H1 (cell line): ENCODE results near the gene SND1. TPM values are rescaled to one million over a fixed set of nuclear protein-coding genes. Genes with fewer than 3 reads are reported as not detected.

Source experiments
- CTCF ChIA-PET: fragments of 300-600 bp; sonication (Branson Sonifier 250); formaldehyde crosslinking; loops from one replicate; lab custom pipeline; 2021; ENCODE audit not compliant: partially characterized antibody; lab: Charles Lee
- POLR2A ChIA-PET: fragments of 300-600 bp; sonication (Branson Sonifier 250); formaldehyde crosslinking; loops from one replicate; lab custom pipeline; 2021; ENCODE audit warnings: inconsistent platforms; ENCODE audit not compliant: partially characterized antibody; lab: Charles Lee
- DNase-seq, 2 experiments: peaks; one replicate each; pipeline versions ENCODE4 v3.0.0 to v3.0.0-alpha.2; 2010 to 2022; ENCODE audit warnings: low spot score in 2 of 2, low read depth in 1 of 2, mixed read lengths in 1 of 2
- FAIRE-seq: peaks from 2 replicates; lab custom pipeline; 2011; peaks lifted over from hg19 to GRCh38; lab: Jason Lieb, UNC
- H2AFZ ChIP-seq: 2 replicates; pipeline ENCODE4 v1.8.1; 2012; ENCODE audit warnings: low read length, inconsistent platforms
- H2AK5ac ChIP-seq: 2 replicates; pipeline ENCODE4 v1.6.1; 2013; ENCODE audit warnings: low read depth, low read length
- H2BK120ac ChIP-seq: replicated peaks from 2 replicates; pipeline ENCODE3; 2013; ENCODE audit warnings: low read depth, low read length, inconsistent platforms
- H2BK12ac ChIP-seq: 2 replicates; pipeline ENCODE4 v1.6.1; 2013; ENCODE audit warnings: low read depth, low read length
- H2BK15ac ChIP-seq: 2 replicates; pipeline ENCODE4 v1.6.1; 2013; ENCODE audit warnings: low read length
- H2BK20ac ChIP-seq: 2 replicates; pipeline ENCODE4 v1.6.1; 2013; ENCODE audit warnings: low read length
- H2BK5ac ChIP-seq: 2 replicates; pipeline ENCODE4 v1.6.1; 2013; ENCODE audit warnings: low read depth, low read length
- H3K14ac ChIP-seq: 2 replicates; pipeline ENCODE4 v1.6.1; 2013; ENCODE audit warnings: inconsistent platforms; ENCODE audit not compliant: insufficient read length
- H3K18ac ChIP-seq: 2 replicates; pipeline ENCODE4 v1.6.1; 2013; ENCODE audit warnings: low read length; ENCODE audit errors: extremely low read depth
- H3K23ac ChIP-seq: 2 replicates; pipeline ENCODE4 v1.6.1; 2013; ENCODE audit warnings: inconsistent platforms; ENCODE audit not compliant: insufficient read length
- H3K23me2 ChIP-seq: 2 replicates; pipeline ENCODE4 v1.6.1; 2013; ENCODE audit warnings: low read depth, low read length
- H3K27ac ChIP-seq: 2 replicates; pipeline ENCODE4 v1.6.1; 2011; ENCODE audit warnings: low read depth, low read length, inconsistent platforms
- H3K27me3 ChIP-seq, 4 experiments: replicated peaks in 1 of 4; 1 replicate in 1 of 4; 2 replicates in 3 of 4; pipeline versions ENCODE4 v1.6.1 to v1.8.1; 2011 to 2013; ENCODE audit warnings: low read length in 3 of 4, mild to moderate bottlenecking in 3 of 4, inconsistent platforms in 2 of 4, mixed read lengths in 2 of 4, moderate library complexity in 1 of 4; ENCODE audit not compliant: control insufficient read depth in 3 of 4, insufficient read depth in 3 of 4; ENCODE audit errors: extremely low read depth in 1 of 4
- H3K36me3 ChIP-seq, 4 experiments: 2 replicates each; pipeline versions ENCODE4 v1.6.1 to v1.8.1; 2011 to 2013; ENCODE audit warnings: mild to moderate bottlenecking in 4 of 4, low read length in 3 of 4, moderate library complexity in 2 of 4, control low read depth in 1 of 4, inconsistent platforms in 1 of 4; ENCODE audit not compliant: insufficient read depth in 4 of 4, control insufficient read depth in 2 of 4
- H3K4ac ChIP-seq: replicated peaks from 2 replicates; pipeline ENCODE3; 2013; ENCODE audit warnings: low read length, low read depth, mixed read lengths, inconsistent platforms; ENCODE audit not compliant: insufficient read length
- H3K4me1 ChIP-seq, 4 experiments: replicated peaks in 1 of 4; 1 replicate in 1 of 4; 2 replicates in 3 of 4; pipeline versions ENCODE4 v1.6.1 to v1.8.1; 2011 to 2013; ENCODE audit warnings: low read length in 3 of 4, inconsistent platforms in 2 of 4, mixed read lengths in 1 of 4; ENCODE audit not compliant: insufficient read depth in 4 of 4, control insufficient read depth in 3 of 4
- H3K4me2 ChIP-seq, 2 experiments: 2 replicates each; pipeline versions ENCODE4 v1.6.1 to v1.8.1; 2011 to 2013; ENCODE audit warnings: low read depth in 2 of 2, low read length in 2 of 2, control low read depth in 1 of 2, inconsistent platforms in 1 of 2, mild to moderate bottlenecking in 1 of 2; ENCODE audit not compliant: insufficient read depth in 1 of 2
- H3K4me3 ChIP-seq, 4 experiments: fragments of 200-600, 300-600 bp in 1 of 4; sonication (generic), shearing (Covaris generic), sonication (Bioruptor Twin) in 1 of 4; 2 replicates each; pipeline versions ENCODE4 v1.5.1 to v1.8.1; 2011 to 2016; ENCODE audit warnings: low read length in 4 of 4, low read depth in 3 of 4, control low read depth in 2 of 4, inconsistent platforms in 2 of 4, mild to moderate bottlenecking in 2 of 4, mixed read lengths in 1 of 4, moderate library complexity in 1 of 4; ENCODE audit not compliant: insufficient read depth in 2 of 4; ENCODE audit errors: extremely low read depth in 1 of 4
- H3K56ac ChIP-seq: replicated peaks from 2 replicates; pipeline ENCODE3; 2013; ENCODE audit warnings: low read depth, mild to moderate bottlenecking, mixed read lengths, low read length, inconsistent platforms; ENCODE audit not compliant: insufficient read length
- H3K79me1 ChIP-seq: 2 replicates; pipeline ENCODE4 v1.6.1; 2013; ENCODE audit warnings: low read depth, low read length, control low read depth
- H3K79me2 ChIP-seq, 2 experiments: 2 replicates each; pipeline versions ENCODE4 v1.6.1 to v1.8.1; 2012 to 2013; ENCODE audit warnings: low read length in 2 of 2, mild to moderate bottlenecking in 2 of 2, inconsistent platforms in 1 of 2; ENCODE audit not compliant: insufficient read depth in 2 of 2, control insufficient read depth in 1 of 2
- H3K9ac ChIP-seq, 4 experiments: replicated peaks in 1 of 4; 1 replicate in 1 of 4; 2 replicates in 3 of 4; pipeline versions ENCODE4 v1.6.1 to v1.8.1; 2011 to 2013; ENCODE audit warnings: low read depth in 3 of 4, low read length in 3 of 4, control low read depth in 2 of 4, mild to moderate bottlenecking in 2 of 4, moderate library complexity in 2 of 4, inconsistent platforms in 1 of 4; ENCODE audit errors: extremely low read depth in 1 of 4
- H3K9me3 ChIP-seq, 2 experiments: 2 replicates each; pipeline versions ENCODE4 v1.6.1 to v1.8.1; 2012 to 2013; ENCODE audit warnings: mild to moderate bottlenecking in 2 of 2, moderate library complexity in 2 of 2, control low read depth in 1 of 2, inconsistent platforms in 1 of 2, low read depth in 1 of 2, low read length in 1 of 2, mixed read lengths in 1 of 2; ENCODE audit not compliant: insufficient read depth in 2 of 2
- H4K20me1 ChIP-seq, 2 experiments: replicated peaks in 1 of 2; 2 replicates each; pipeline versions ENCODE3 to v1.8.1; 2011 to 2013; ENCODE audit warnings: inconsistent platforms in 2 of 2, low read length in 2 of 2, mild to moderate bottlenecking in 1 of 2; ENCODE audit not compliant: insufficient read depth in 2 of 2, control insufficient read depth in 1 of 2
- H4K5ac ChIP-seq: 2 replicates; pipeline ENCODE4 v1.6.1; 2013; ENCODE audit warnings: low read length, low read depth, mixed read lengths, inconsistent platforms; ENCODE audit not compliant: insufficient read length
- H4K8ac ChIP-seq: 2 replicates; pipeline ENCODE4 v1.8.0; 2013; ENCODE audit warnings: mild to moderate bottlenecking, moderate library complexity, low read length, inconsistent platforms; ENCODE audit not compliant: insufficient read depth; ENCODE audit errors: extremely low read depth
- H4K91ac ChIP-seq: replicated peaks from 2 replicates; pipeline ENCODE3; 2013; ENCODE audit warnings: low read length, mixed read lengths, inconsistent platforms; ENCODE audit not compliant: insufficient read length
- CHD1 ChIP-seq: IDR thresholded peaks from 2 replicates; pipeline ENCODE4 v1.6.1; 2012; ENCODE audit warnings: low read depth, low read length, improper control_type of control experiment
- CTCF ChIP-seq, 3 experiments: IDR thresholded peaks; 1 replicate in 2 of 3; 2 replicates in 1 of 3; pipeline versions ENCODE4 v1.5.1 to v1.6.1; 2011; ENCODE audit warnings: low read length in 3 of 3, mild to moderate bottlenecking in 3 of 3, inconsistent platforms in 2 of 3, low read depth in 1 of 3, moderate library complexity in 1 of 3; ENCODE audit not compliant: insufficient read depth in 1 of 3; ENCODE audit errors: control extremely low read depth in 1 of 3
- NANOG ChIP-seq: IDR thresholded peaks from 2 replicates; pipeline ENCODE4 v1.6.1; 2011; ENCODE audit warnings: low read length, low read depth, mild to moderate bottlenecking, inconsistent platforms; ENCODE audit not compliant: insufficient read depth, poor library complexity, severe bottlenecking
- SAP30 ChIP-seq: fragments of 300-600 bp; sonication (generic); IDR thresholded peaks from 2 replicates; pipeline ENCODE4 v1.7.1; 2012; ENCODE audit warnings: low read length, moderate library complexity, mild to moderate bottlenecking, inconsistent platforms; ENCODE audit not compliant: insufficient read depth, insufficient replicate concordance
- SP4 ChIP-seq: IDR thresholded peaks from 2 replicates; pipeline ENCODE4 v1.6.1; 2012; ENCODE audit warnings: low read length, inconsistent platforms
- TEAD4 ChIP-seq: IDR thresholded peaks from 2 replicates; pipeline ENCODE4 v1.6.1; 2012; ENCODE audit warnings: low read depth, low read length, inconsistent platforms, mixed read lengths
- WGBS, 2 experiments: shearing (Covaris generic) in 1 of 2; methylation state at CpG; one replicate each; pipeline versions ENCODE4 v1.1.6 to v1.1.7; 2013 to 2015; ENCODE audit warnings: low lambda C conversion rate in 2 of 2, mixed read lengths in 2 of 2, inconsistent platforms in 1 of 2, low coverage in 1 of 2, missing lambda C conversion rate in 1 of 2; ENCODE audit not compliant: insufficient replicate concordance in 2 of 2, insufficient coverage in 1 of 2, insufficient read length in 1 of 2; ENCODE audit errors: extremely low coverage in 1 of 2, missing lambda C conversion rate in 1 of 2; 5-methylcytosine and 5-hydroxymethylcytosine counted together
- polyA plus RNA-seq, 7 experiments: library from polyadenylated mRNA; depleted of rRNA in 3 of 7; stranded (reverse) in 5 of 7; unstranded in 2 of 7; fragments of >200 nt in 5 of 7; fragments of 200-250 nt in 2 of 7; gene quantifications; 1 replicate in 5 of 7; 2 replicates in 1 of 7; 4 replicates in 1 of 7; pipeline versions ENCODE4 v1.2.1 to v1.2.3, GENCODE V29; 2011 to 2013; ENCODE audit warnings: missing spikeins in 2 of 7, mixed read lengths in 2 of 7
- total RNA-seq: library from RNA; stranded (reverse); fragmentation: NEBNext Ultra II Directional; extraction: Animal tissue kit (Norgen Biotek cat#: 25700); gene quantifications from 2 replicates; pipeline ENCODE4 v1.2.1, GENCODE V29; 2021

The SND1 gene
- total and polyA plus RNA-seq, 2 of the 8 experiments (the other 6 are each of a cell fraction or from before 2014, with no cell fraction given): 122 to 290 TPM

- 87% methylated on average over 3 of the region's 3 CpGs; no CpG with 5 or more reads in 1 of the 2 experiments for WGBS, 2 experiments
- TF ChIP-seq NANOG: no peak
- TF ChIP-seq CTCF (IDR thresholded peaks at IDR 0.05; ENCODE audit: control extremely low read depth in 1 of 3, insufficient read depth in 1 of 3, low read depth in 1 of 3, low read length in 3 of 3): no peak
- TF ChIP-seq SP4: no peak
- TF ChIP-seq CHD1: no peak
- no peak for TF ChIP-seq TEAD4
- no peak for TF ChIP-seq SAP30
- H2AFZ ChIP-seq: no peak overlapping the region
- no peak overlapping the region for H2BK12ac ChIP-seq
- ChIA-PET POLR2A (no interaction called here), CTCF (interaction anchor here (0.8 to 2.5 kb wide), 4 partner anchors 8 to 175 kb away, joined by 3 to 8 read pairs (median 3); no protein-coding TSS in a partner anchor)
- H3K9ac ChIP-seq: no peak overlapping the region; a peak in 1 of 7 replicates
- H3K18ac ChIP-seq: no peak overlapping the region
- H3K4me3 ChIP-seq: no peak overlapping the region
- no peak overlapping the region for H3K56ac ChIP-seq
- no peak overlapping the region for H2BK5ac ChIP-seq
- no peaks in the 10 kb centered on the region; the same call in 1 of the 2 replicates for H3K79me1 ChIP-seq
- H2AK5ac ChIP-seq: no peak overlapping the region
- no peak overlapping the region for H4K8ac ChIP-seq
- no peaks in the 10 kb centered on the region for H3K9me3 ChIP-seq
- no peak overlapping the region for H2BK120ac ChIP-seq
- H2BK20ac ChIP-seq: no peak overlapping the region
- no peak overlapping the region for H3K4ac ChIP-seq
- H2BK15ac ChIP-seq: no peak overlapping the region
- no peak overlapping the region for H3K4me2 ChIP-seq
- peaks cover 2 to 3% of the 10 kb centered on the region in 2 experiments for H4K20me1 ChIP-seq
- H4K5ac ChIP-seq: no peak overlapping the region
- no peak overlapping the region for H3K27ac ChIP-seq
- H3K14ac ChIP-seq: no peak overlapping the region
- peaks cover 0 to 24% (median 9%) of the 10 kb centered on the region in 4 experiments; a peak in 5 of 8 replicates for H3K36me3 ChIP-seq
- H4K91ac ChIP-seq: no peak overlapping the region
- no peaks in the 10 kb centered on the region for H3K23me2 ChIP-seq
- no peak for FAIRE-seq
- peaks cover 0 to 7% of the 10 kb centered on the region in 2 experiments; a peak in 2 of 4 replicates for H3K79me2 ChIP-seq
- no peaks in the 10 kb centered on the region for H3K27me3 ChIP-seq
- H3K4me1 ChIP-seq: peaks cover 0 to 16% (median 5%) of the 10 kb centered on the region in 4 experiments; a peak in 3 of 7 replicates
- H3K23ac ChIP-seq: no peak overlapping the region
- no peak for DNase-seq
These were observed 235.6 kb downstream of the SND1 start for GRCh38 chr7:127887631-127888030.
